Neural progenitor cell (in vitro differentiated cells): ENCODE data around the gene SUPT3H. TPM values are rescaled to one million over a fixed set of nuclear protein-coding genes. Genes with fewer than 3 reads are reported as not detected.

Experiments
- DNase-seq: peaks from one replicate; pipeline ENCODE4 v3.0.0-alpha.2; 2016; ENCODE audit warnings: low spot score
- H2AFZ ChIP-seq: fragments of 200-600 bp; sonication (generic); replicated peaks from 2 replicates; pipeline ENCODE4 v1.6.1; 2016; ENCODE audit warnings: antibody characterized with exemption
- H3F3A ChIP-seq: fragments of 200-600 bp; sonication (generic); 2 replicates; pipeline ENCODE4 v1.6.1; 2016; ENCODE audit warnings: antibody characterized with exemption, low read depth
- H3K27ac ChIP-seq: fragments of 200-600 bp; sonication (generic); 2 replicates; pipeline ENCODE4 v1.5.1; 2016; ENCODE audit warnings: mild to moderate bottlenecking
- H3K27me3 ChIP-seq: fragments of 200-600 bp; sonication (generic); 2 replicates; pipeline ENCODE4 v1.6.1; 2016; ENCODE audit warnings: mild to moderate bottlenecking, moderate library complexity
- H3K36me3 ChIP-seq: fragments of 200-600 bp; sonication (generic); 2 replicates; pipeline ENCODE4 v1.5.1; 2016
- H3K4me1 ChIP-seq: fragments of 200-600 bp; sonication (generic); 2 replicates; pipeline ENCODE4 v1.6.1; 2016; ENCODE audit warnings: mixed run types
- H3K4me2 ChIP-seq: fragments of 200-600 bp; sonication (generic); 2 replicates; pipeline ENCODE4 v1.6.1; 2016
- H3K4me3 ChIP-seq: fragments of 200-600 bp; sonication (generic); 2 replicates; pipeline ENCODE4 v1.5.1; 2016
- H3K79me2 ChIP-seq: fragments of 200-600 bp; sonication (generic); 2 replicates; pipeline ENCODE4 v1.6.1; 2016; ENCODE audit warnings: low read depth
- H3K9ac ChIP-seq: fragments of 200-600 bp; sonication (generic); 2 replicates; pipeline ENCODE4 v1.6.1; 2016
- H3K9me3 ChIP-seq: fragments of 200-600 bp; sonication (generic); 2 replicates; pipeline ENCODE4 v1.5.1; 2016; ENCODE audit warnings: low read depth
- H4K20me1 ChIP-seq: fragments of 200-600 bp; sonication (generic); 2 replicates; pipeline ENCODE4 v1.6.1; 2016; ENCODE audit warnings: low read depth
- H3K27ac Mint-ChIP-seq: 3 replicates; pipeline ENCODE4 v1.8.0; 2021; ENCODE audit warnings: mixed read lengths
- H3K27me3 Mint-ChIP-seq: 2 replicates; pipeline ENCODE4 v1.8.0; 2022; ENCODE audit warnings: low read depth, mild to moderate bottlenecking, inconsistent platforms, moderate library complexity, mixed read lengths; ENCODE audit not compliant: insufficient read depth
- H3K36me3 Mint-ChIP-seq: 3 replicates; pipeline ENCODE4 v1.8.0; 2021; ENCODE audit warnings: mixed read lengths
- H3K4me1 Mint-ChIP-seq: 3 replicates; pipeline ENCODE4 v1.8.0; 2021; ENCODE audit warnings: mixed read lengths
- H3K4me3 Mint-ChIP-seq: 3 replicates; pipeline ENCODE4 v1.8.0; 2021; ENCODE audit warnings: mild to moderate bottlenecking, moderate library complexity, mixed read lengths
- H3K9me3 Mint-ChIP-seq: 3 replicates; pipeline ENCODE4 v1.8.0; 2020; ENCODE audit warnings: mixed read lengths
- EZH2 ChIP-seq: fragments of 200-600 bp; sonication (generic); IDR thresholded peaks from 2 replicates; pipeline ENCODE4 v1.6.1; 2017; ENCODE audit warnings: antibody characterized with exemption, mild to moderate bottlenecking, moderate library complexity
- EZH2phosphoT487 ChIP-seq: fragments of 200-600 bp; sonication (generic); IDR thresholded peaks from 2 replicates; pipeline ENCODE4 v1.6.1; 2017; ENCODE audit warnings: antibody characterized with exemption
- total RNA-seq: library from RNA; depleted of rRNA; stranded (reverse); fragments of >200 nt; gene quantifications from 2 replicates; pipeline ENCODE4 v1.2.3, GENCODE V29; 2015; ENCODE audit warnings: low replicate concordance
- TF ChIP-seq, protein P1 (sequence below): fragments of 200-600 bp; sonication (generic); IDR thresholded peaks from 2 replicates; pipeline ENCODE4 v1.5.1; 2017; ENCODE audit warnings: antibody characterized with exemption, mild to moderate bottlenecking

SUPT3H gene
- total RNA-seq, 1 donor from 2014 or later: 16.3 TPM

DNA sequence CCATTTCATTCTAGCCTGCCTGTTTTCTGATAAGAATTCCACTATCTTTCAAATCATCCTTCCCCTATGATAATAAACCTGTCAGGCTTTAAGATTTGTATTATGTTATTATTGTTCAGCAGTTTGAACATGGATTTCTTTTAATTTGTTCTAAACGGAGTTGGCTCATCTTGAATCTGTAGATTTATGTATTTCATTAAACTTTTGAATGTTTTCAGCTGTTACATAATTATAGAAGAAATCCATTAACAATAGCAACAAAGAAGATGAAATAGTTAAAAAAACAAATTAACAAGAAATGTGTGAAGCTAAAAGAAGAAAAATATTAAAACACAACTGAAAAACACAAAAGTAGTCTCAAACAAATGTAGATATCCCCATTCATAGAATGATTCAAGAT lies 273.3 kb downstream of the SUPT3H start:
- Mint-ChIP-seq H3K4me1 (no peaks in the 10 kb centered on the region), H3K4me3 (no peak overlapping the region), H3K36me3 (no peaks in the 10 kb centered on the region), H3K27me3 (no peaks in the 10 kb centered on the region), H3K9me3 (no peaks in the 10 kb centered on the region), H3K27ac (no peak overlapping the region)
- Histone ChIP-seq H3K9ac (no peak overlapping the region), H3K36me3 (no peaks in the 10 kb centered on the region), H3K4me2 (no peak overlapping the region), H3F3A (no peaks in the 10 kb centered on the region), H3K27me3 (no peaks in the 10 kb centered on the region), H3K79me2 (no peaks in the 10 kb centered on the region), H3K27ac (no peak overlapping the region), H3K4me1 (no peaks in the 10 kb centered on the region), H2AFZ (no peak overlapping the region), H3K9me3 (no peaks in the 10 kb centered on the region), H3K4me3 (no peak overlapping the region), H4K20me1 (no peaks in the 10 kb centered on the region)
- TF ChIP-seq EZH2phosphoT487: no peak
- TF ChIP-seq, protein P1, sequence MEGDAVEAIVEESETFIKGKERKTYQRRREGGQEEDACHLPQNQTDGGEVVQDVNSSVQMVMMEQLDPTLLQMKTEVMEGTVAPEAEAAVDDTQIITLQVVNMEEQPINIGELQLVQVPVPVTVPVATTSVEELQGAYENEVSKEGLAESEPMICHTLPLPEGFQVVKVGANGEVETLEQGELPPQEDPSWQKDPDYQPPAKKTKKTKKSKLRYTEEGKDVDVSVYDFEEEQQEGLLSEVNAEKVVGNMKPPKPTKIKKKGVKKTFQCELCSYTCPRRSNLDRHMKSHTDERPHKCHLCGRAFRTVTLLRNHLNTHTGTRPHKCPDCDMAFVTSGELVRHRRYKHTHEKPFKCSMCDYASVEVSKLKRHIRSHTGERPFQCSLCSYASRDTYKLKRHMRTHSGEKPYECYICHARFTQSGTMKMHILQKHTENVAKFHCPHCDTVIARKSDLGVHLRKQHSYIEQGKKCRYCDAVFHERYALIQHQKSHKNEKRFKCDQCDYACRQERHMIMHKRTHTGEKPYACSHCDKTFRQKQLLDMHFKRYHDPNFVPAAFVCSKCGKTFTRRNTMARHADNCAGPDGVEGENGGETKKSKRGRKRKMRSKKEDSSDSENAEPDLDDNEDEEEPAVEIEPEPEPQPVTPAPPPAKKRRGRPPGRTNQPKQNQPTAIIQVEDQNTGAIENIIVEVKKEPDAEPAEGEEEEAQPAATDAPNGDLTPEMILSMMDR: no peak
- TF ChIP-seq EZH2: no peak
- DNase-seq: no peak

DNA sequence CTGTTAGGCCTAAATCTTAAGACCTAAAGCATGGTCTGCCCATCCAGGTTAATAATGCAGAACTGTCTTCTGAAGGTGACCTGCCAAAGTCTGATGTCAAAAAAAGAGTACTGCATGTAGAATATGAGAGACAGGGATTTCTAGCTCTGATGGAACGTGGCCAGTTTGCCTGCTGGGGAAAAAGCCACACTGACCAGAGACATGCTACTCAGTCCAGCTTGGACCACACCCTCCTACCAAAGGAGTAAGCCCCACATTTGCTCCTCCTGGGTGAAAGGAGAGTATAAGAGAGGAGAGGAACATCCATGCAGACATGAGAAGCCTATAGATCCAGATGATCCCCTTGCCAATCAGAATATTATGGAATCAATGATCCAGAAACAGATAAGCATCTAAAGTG lies 279.5 kb downstream of the SUPT3H start:
- DNase-seq: no peak

DNA sequence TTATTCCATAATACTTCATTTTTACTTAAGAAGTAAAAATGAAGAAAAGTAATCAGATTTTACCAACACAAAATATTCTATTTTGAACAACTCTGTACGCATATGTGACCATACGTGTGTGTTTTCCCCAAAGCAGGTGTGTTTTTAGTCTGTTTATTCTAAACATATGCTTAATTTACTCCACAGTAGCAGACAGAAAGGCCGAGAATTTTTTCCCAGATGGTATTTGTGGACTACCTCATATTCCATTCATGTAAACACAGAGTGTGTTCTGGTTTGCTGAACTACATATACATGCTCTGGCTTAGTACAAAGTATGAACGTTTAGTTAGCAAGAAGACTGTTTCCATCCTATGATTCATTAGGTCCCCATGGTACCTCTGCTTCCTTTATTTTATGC lies 282.9 kb downstream of the SUPT3H start:
- Histone ChIP-seq H3K4me1 (no peaks in the 10 kb centered on the region), H3K27me3 (no peaks in the 10 kb centered on the region), H3K79me2 (no peaks in the 10 kb centered on the region), H3K9ac (no peak overlapping the region), H3F3A (peaks cover 4% of the 10 kb centered on the region), H2AFZ (no peak overlapping the region), H3K36me3 (no peaks in the 10 kb centered on the region), H3K4me3 (no peak overlapping the region), H3K9me3 (no peaks in the 10 kb centered on the region), H3K4me2 (no peak overlapping the region), H3K27ac (no peak overlapping the region), H4K20me1 (no peaks in the 10 kb centered on the region)
- TF ChIP-seq, protein P1: no peak
- TF ChIP-seq EZH2phosphoT487 (no peak), EZH2 (no peak)
- Mint-ChIP-seq H3K27me3 (no peaks in the 10 kb centered on the region), H3K36me3 (no peaks in the 10 kb centered on the region), H3K9me3 (no peaks in the 10 kb centered on the region), H3K4me3 (no peak overlapping the region), H3K27ac (no peak overlapping the region), H3K4me1 (no peaks in the 10 kb centered on the region)
- no peak for DNase-seq

More for the DNA sequence above, 279.5 kb downstream of the SUPT3H start:
- Histone ChIP-seq H3F3A (peaks cover 4% of the 10 kb centered on the region), H3K27me3 (no peaks in the 10 kb centered on the region), H4K20me1 (no peaks in the 10 kb centered on the region), H2AFZ (no peak overlapping the region), H3K4me1 (no peaks in the 10 kb centered on the region), H3K9ac (no peak overlapping the region), H3K36me3 (no peaks in the 10 kb centered on the region), H3K27ac (no peak overlapping the region), H3K79me2 (no peaks in the 10 kb centered on the region), H3K9me3 (no peaks in the 10 kb centered on the region), H3K4me2 (no peak overlapping the region), H3K4me3 (no peak overlapping the region)
- H3K4me3 Mint-ChIP-seq: no peak overlapping the region
- no peaks in the 10 kb centered on the region for H3K36me3 Mint-ChIP-seq
- no peaks in the 10 kb centered on the region for H3K27me3 Mint-ChIP-seq
- no peaks in the 10 kb centered on the region for H3K9me3 Mint-ChIP-seq
- TF ChIP-seq, protein P1: no peak
- no peak for TF ChIP-seq EZH2phosphoT487
- TF ChIP-seq EZH2: no peak
- H3K27ac Mint-ChIP-seq: no peak overlapping the region
- H3K4me1 Mint-ChIP-seq: no peaks in the 10 kb centered on the region

DNA sequence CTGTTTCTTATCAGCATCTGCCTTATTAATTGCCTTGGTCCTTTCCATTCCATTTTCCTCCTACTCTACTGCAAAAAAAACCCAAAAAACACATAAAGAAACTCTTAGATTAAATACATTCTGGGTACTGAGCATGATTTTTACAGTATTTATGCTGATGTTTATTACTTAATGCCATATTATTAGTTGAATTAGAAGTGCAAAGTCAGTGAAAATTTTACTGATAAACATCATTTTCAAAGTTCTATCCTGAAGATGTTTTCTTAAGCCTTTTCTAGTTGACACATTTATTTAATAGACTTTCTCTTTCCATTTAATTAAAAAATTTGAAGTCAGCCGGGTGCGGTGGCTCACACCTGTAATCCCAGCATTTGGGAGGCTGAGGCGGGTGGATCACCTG lies 285.6 kb downstream of the SUPT3H start:
- Histone ChIP-seq H3K9ac (no peak overlapping the region), H3K36me3 (no peaks in the 10 kb centered on the region), H3K4me3 (no peak overlapping the region), H3K27ac (no peak overlapping the region), H2AFZ (no peak overlapping the region), H3K9me3 (no peaks in the 10 kb centered on the region), H3F3A (peaks cover 4% of the 10 kb centered on the region), H4K20me1 (no peaks in the 10 kb centered on the region), H3K4me2 (no peak overlapping the region), H3K27me3 (no peaks in the 10 kb centered on the region), H3K79me2 (no peaks in the 10 kb centered on the region), H3K4me1 (no peaks in the 10 kb centered on the region)
- no peaks in the 10 kb centered on the region for H3K4me1 Mint-ChIP-seq
- no peaks in the 10 kb centered on the region for H3K27me3 Mint-ChIP-seq
- H3K9me3 Mint-ChIP-seq: no peaks in the 10 kb centered on the region
- H3K36me3 Mint-ChIP-seq: no peaks in the 10 kb centered on the region
- TF ChIP-seq EZH2phosphoT487 (no peak), EZH2 (no peak)
- TF ChIP-seq, protein P1: no peak
- H3K27ac Mint-ChIP-seq: no peak overlapping the region
- H3K4me3 Mint-ChIP-seq: no peak overlapping the region
- DNase-seq: no peak
